CD4-positive, alpha-beta T cell (primary cell): Measurements from ENCODE around the gene SOCS3. TPM values are rescaled to one million over a fixed set of nuclear protein-coding genes. Genes with fewer than 3 reads are reported as not detected.

Experiments
- ATAC-seq: fragments of 200-7000 bp; cut with Tn5 transposase; one replicate; pipeline ENCODE4 v1.10.0; 2022; ENCODE audit warnings: mild to moderate bottlenecking; ENCODE audit not compliant: poor library complexity
- CTCF ChIA-PET: fragments of 350-600 bp; sonication (Branson Sonifier 250); formaldehyde crosslinking; loops from one replicate; lab custom pipeline; 2021; ENCODE audit warnings: antibody characterized with exemption, inconsistent platforms; lab: Charles Lee
- POLR2A ChIA-PET: fragments of 350-600 bp; sonication (Branson Sonifier 250); formaldehyde crosslinking; loops from one replicate; lab custom pipeline; 2021; ENCODE audit warnings: antibody characterized with exemption, inconsistent platforms; lab: Charles Lee
- DNase-seq, 14 experiments: peaks; one replicate each; pipeline ENCODE4 v3.0.0-alpha.2; 2013 to 2020; ENCODE audit warnings: mixed read lengths in 2 of 14
- H3K27ac ChIP-seq, 2 donors: one replicate each; pipeline versions ENCODE4 v1.5.1 to v1.7.0; 2013; ENCODE audit warnings: low read length in 2 of 2, low read depth in 1 of 2, mild to moderate bottlenecking in 1 of 2
- H3K27me3 ChIP-seq, 2 experiments: 1 replicate in 1 of 2; 2 replicates in 1 of 2; pipeline versions ENCODE4 v1.6.1 to v1.7.0; 2013; ENCODE audit warnings: low read length in 2 of 2, control low read depth in 1 of 2, mild to moderate bottlenecking in 1 of 2, moderate library complexity in 1 of 2; ENCODE audit not compliant: insufficient read depth in 2 of 2, control insufficient read depth in 1 of 2
- H3K36me3 ChIP-seq: one replicate; pipeline ENCODE4 v1.6.1; 2013; ENCODE audit warnings: low read length, control low read depth; ENCODE audit not compliant: insufficient read depth
- H3K4me1 ChIP-seq: one replicate; pipeline ENCODE4 v1.6.1; 2013; ENCODE audit warnings: low read length, control low read depth; ENCODE audit not compliant: insufficient read depth
- H3K4me3 ChIP-seq: one replicate; pipeline ENCODE4 v1.5.1; 2013; ENCODE audit warnings: mild to moderate bottlenecking, low read length, moderate library complexity
- H3K9me3 ChIP-seq, 2 experiments: 1 replicate in 1 of 2; 2 replicates in 1 of 2; pipeline versions ENCODE4 v1.6.1 to v1.7.0; 2013; ENCODE audit warnings: low read length in 2 of 2, mild to moderate bottlenecking in 2 of 2, control low read depth in 1 of 2, moderate library complexity in 1 of 2; ENCODE audit not compliant: control insufficient read depth in 1 of 2, insufficient read depth in 1 of 2
- H3K27ac Mint-ChIP-seq: one replicate; pipeline ENCODE4 v1.8.0; 2020; ENCODE audit warnings: mixed read lengths
- H3K27me3 Mint-ChIP-seq: one replicate; pipeline ENCODE4 v1.8.0; 2021; ENCODE audit warnings: mixed read lengths
- H3K36me3 Mint-ChIP-seq: one replicate; pipeline ENCODE4 v1.8.0; 2021; ENCODE audit warnings: low read depth, mixed read lengths
- H3K4me1 Mint-ChIP-seq: one replicate; pipeline ENCODE4 v1.8.0; 2021; ENCODE audit warnings: low read depth, mixed read lengths
- H3K4me3 Mint-ChIP-seq: one replicate; pipeline ENCODE4 v1.8.0; 2020; ENCODE audit warnings: mild to moderate bottlenecking, mixed read lengths
- H3K9me3 Mint-ChIP-seq: one replicate; pipeline ENCODE4 v1.8.0; 2020; ENCODE audit warnings: mixed read lengths
- CTCF ChIP-seq: fragments of 200-600 bp; IDR thresholded peaks from one replicate; pipeline ENCODE4 v1.8.0; 2022; ENCODE audit warnings: antibody characterized with exemption, mild to moderate bottlenecking
- intact Hi-C, 2 experiments: fragments of 100-400 bp; cut with DNase I in 1 of 2; cut with micrococcal nuclease in 1 of 2; formaldehyde crosslinking; loops; one replicate each; pipeline versions ENCODE4 v1.15.1 to v1.9.0; 2023 to 2025; cut with DNase I, micrococcal nuclease
- total RNA-seq, 174 experiments: library from RNA in 2 of 174; stranded (reverse) in 2 of 174; gene quantifications; one replicate each; pipeline ENCODE4 v1.2.3 and lab custom pipeline; 2021 to 2026

The SOCS3 gene
- total RNA-seq, 2 experiments from 2014 or later, result 414 to 427 TPM

GRCh38 chr17:78322858-78323455, 36.9 kb downstream of the SOCS3 start:
- no peak for DNase-seq
- no peak for ATAC-seq
- TF ChIP-seq CTCF, result no peak
- H3K27ac ChIP-seq, result no peak overlapping the region
- Mint-ChIP-seq H3K27ac (no peak overlapping the region), H3K4me1 (peaks cover 18% of the 10 kb centered on the region), H3K4me3 (no peak overlapping the region), H3K36me3 (no peaks in the 10 kb centered on the region), H3K9me3 (no peaks in the 10 kb centered on the region), H3K27me3 (no peaks in the 10 kb centered on the region)
- H3K27me3 ChIP-seq, result no peaks in the 10 kb centered on the region
- POLR2A ChIA-PET, result no interaction called here
- no peak overlapping the region for H3K4me3 ChIP-seq
- CTCF ChIA-PET, result no interaction called here
- peaks cover 30% of the 10 kb centered on the region for H3K4me1 ChIP-seq
- H3K36me3 ChIP-seq, result no peaks in the 10 kb centered on the region
- H3K9me3 ChIP-seq, result no peaks in the 10 kb centered on the region
- intact Hi-C loops, result no loop called here

- H3K36me3 ChIP-seq, result no peaks in the 10 kb centered on the region
- peaks cover 23% of the 10 kb centered on the region for H3K4me1 Mint-ChIP-seq
- ATAC-seq (no peak), DNase-seq (no peak)
- no peaks in the 10 kb centered on the region for H3K9me3 ChIP-seq
- ChIA-PET CTCF (no interaction called here), POLR2A (no interaction called here)
- H3K4me3 Mint-ChIP-seq, result no peak overlapping the region
- no peaks in the 10 kb centered on the region for H3K9me3 Mint-ChIP-seq
- no peak overlapping the region for H3K27ac Mint-ChIP-seq
- H3K27me3 Mint-ChIP-seq, result no peaks in the 10 kb centered on the region
- intact Hi-C loops, result no loop called here
- H3K4me3 ChIP-seq, result no peak overlapping the region
- peaks cover 35% of the 10 kb centered on the region for H3K4me1 ChIP-seq
- no peak for TF ChIP-seq CTCF
- H3K36me3 Mint-ChIP-seq, result no peaks in the 10 kb centered on the region
- no peak overlapping the region for H3K27ac ChIP-seq
- no peaks in the 10 kb centered on the region for H3K27me3 ChIP-seq
These were observed 37.5 kb downstream of the SOCS3 start for GRCh38 chr17:78322327-78322857.

- Histone ChIP-seq H3K36me3 (no peaks in the 10 kb centered on the region), H3K27me3 (no peaks in the 10 kb centered on the region), H3K4me1 (peaks cover 52% of the 10 kb centered on the region), H3K4me3 (no peak overlapping the region), H3K9me3 (no peaks in the 10 kb centered on the region), H3K27ac (no peak overlapping the region)
- Mint-ChIP-seq H3K27me3 (no peaks in the 10 kb centered on the region), H3K36me3 (no peaks in the 10 kb centered on the region), H3K27ac (no peak overlapping the region), H3K9me3 (no peaks in the 10 kb centered on the region), H3K4me3 (no peak overlapping the region), H3K4me1 (peaks cover 40% of the 10 kb centered on the region)
- CTCF ChIA-PET, result no interaction called here
- ATAC-seq (no peak), DNase-seq (no peak)
- POLR2A ChIA-PET, result no interaction called here
- intact Hi-C loops, result no loop called here
- TF ChIP-seq CTCF, result no peak
These were observed 41.0 kb downstream of the SOCS3 start for GRCh38 chr17:78318843-78319242.
